B cell (primary cell): Measurements from ENCODE around the gene PLEKHN1. TPM values are rescaled to one million over a fixed set of nuclear protein-coding genes. Genes with fewer than 3 reads are reported as not detected.
"Not testable (repeated sequence)": the region's sequence is repeated elsewhere in the genome, so short reads cannot be mapped to it uniquely, and the experiment has no call there.

Experiments used
- ATAC-seq: fragments of 200-7000 bp; cut with Tn5 transposase; one replicate; pipeline ENCODE4 v1.10.0; 2021; ENCODE audit warnings: low read depth, mild to moderate bottlenecking, moderate number of reproducible peaks, moderate library complexity
- CTCF ChIA-PET: fragments of 350-600 bp; sonication (Branson Sonifier 250); formaldehyde crosslinking; loops from one replicate; lab custom pipeline; 2021; ENCODE audit warnings: antibody characterized with exemption, inconsistent platforms; lab: Charles Lee
- POLR2A ChIA-PET: fragments of 350-600 bp; sonication (Branson Sonifier 250); formaldehyde crosslinking; loops from one replicate; lab custom pipeline; 2021; ENCODE audit warnings: antibody characterized with exemption; lab: Charles Lee
- DNase-seq: peaks from one replicate; pipeline ENCODE4 v3.0.0; 2013
- H2AFZ ChIP-seq: 2 replicates; pipeline ENCODE4 v1.6.1; 2012; ENCODE audit warnings: mild to moderate bottlenecking, low read depth, low read length; ENCODE audit not compliant: insufficient read depth, poor library complexity, severe bottlenecking
- H3K27ac ChIP-seq, 2 donors: 1 replicate in 1 of 2; 2 replicates in 1 of 2; pipeline ENCODE4 v1.5.1; 2012 to 2013; ENCODE audit warnings: low read length in 2 of 2, mild to moderate bottlenecking in 2 of 2, moderate library complexity in 1 of 2
- H3K27me3 ChIP-seq, 4 experiments: fragments of 200-600 bp in 1 of 4; sonication (generic) in 1 of 4; replicated peaks in 1 of 4; 1 replicate in 2 of 4; 2 replicates in 2 of 4; pipeline versions ENCODE4 v1.6.1 to v1.7.0; 2013 to 2016; ENCODE audit warnings: low read length in 3 of 4, mild to moderate bottlenecking in 2 of 4, mixed read lengths in 1 of 4, moderate library complexity in 1 of 4; ENCODE audit not compliant: insufficient read depth in 4 of 4, control insufficient read depth in 3 of 4; ENCODE audit errors: control extremely low read depth in 1 of 4
- H3K36me3 ChIP-seq, 2 experiments: replicated peaks in 1 of 2; 1 replicate in 1 of 2; 2 replicates in 1 of 2; pipeline versions ENCODE4 v1.6.1 to v1.7.1; 2013; ENCODE audit warnings: low read length in 1 of 2; ENCODE audit not compliant: insufficient read depth in 2 of 2, control insufficient read depth in 1 of 2; ENCODE audit errors: control extremely low read depth in 1 of 2, extremely low read depth in 1 of 2
- H3K4me1 ChIP-seq, 2 donors: fragments of 200-600 bp in 1 of 2; sonication (generic) in 1 of 2; 1 replicate in 1 of 2; 2 replicates in 1 of 2; pipeline versions ENCODE4 v1.5.1 to v1.6.1; 2013 to 2017; ENCODE audit warnings: low read length in 2 of 2; ENCODE audit not compliant: control insufficient read depth in 2 of 2, insufficient read depth in 2 of 2
- H3K4me2 ChIP-seq: replicated peaks from 2 replicates; pipeline ENCODE3; 2012; ENCODE audit warnings: mild to moderate bottlenecking, low read depth, low read length; ENCODE audit not compliant: poor library complexity, severe bottlenecking
- H3K4me3 ChIP-seq, 5 experiments: fragments of 200-600 bp in 1 of 5; sonication (generic) in 1 of 5; 1 replicate in 3 of 5; 2 replicates in 2 of 5; pipeline versions ENCODE4 v1.5.1 to v1.7.0; 2011 to 2016; ENCODE audit warnings: low read length in 4 of 5, mild to moderate bottlenecking in 4 of 5, low read depth in 2 of 5, control low read depth in 1 of 5, moderate library complexity in 1 of 5; ENCODE audit not compliant: insufficient read depth in 1 of 5; ENCODE audit errors: control extremely low read depth in 1 of 5, extremely low read depth in 1 of 5
- H3K79me2 ChIP-seq: fragments of 200-600 bp; sonication (generic); one replicate; pipeline ENCODE4 v1.6.0; 2016; ENCODE audit warnings: low read length; ENCODE audit not compliant: control insufficient read depth, insufficient read depth
- H3K9ac ChIP-seq: fragments of 200-600 bp; sonication (generic); 2 replicates; pipeline ENCODE4 v1.6.1; 2017; ENCODE audit warnings: mild to moderate bottlenecking, low read length, moderate library complexity
- H3K9me3 ChIP-seq, 3 donors: one replicate each; pipeline versions ENCODE4 v1.6.1 to v1.7.1; 2013; ENCODE audit warnings: low read length in 2 of 3; ENCODE audit not compliant: control insufficient read depth in 2 of 3, insufficient read depth in 1 of 3; ENCODE audit errors: control extremely low read depth in 1 of 3
- H4K20me1 ChIP-seq: 2 replicates; pipeline ENCODE4 v1.6.0; 2012; ENCODE audit warnings: mild to moderate bottlenecking, low read length; ENCODE audit not compliant: insufficient read depth, control insufficient read depth, poor library complexity, severe bottlenecking
- H3K27ac Mint-ChIP-seq: one replicate; pipeline ENCODE4 v1.8.0; 2021; ENCODE audit warnings: mixed read lengths
- H3K27me3 Mint-ChIP-seq: one replicate; pipeline ENCODE4 v1.8.0; 2021; ENCODE audit warnings: mixed read lengths
- H3K4me1 Mint-ChIP-seq: one replicate; pipeline ENCODE4 v1.8.0; 2021; ENCODE audit warnings: mixed read lengths
- H3K4me3 Mint-ChIP-seq: one replicate; pipeline ENCODE4 v1.8.0; 2021; ENCODE audit warnings: mixed read lengths
- H3K9me3 Mint-ChIP-seq: one replicate; pipeline ENCODE4 v1.8.0; 2022; ENCODE audit warnings: mixed read lengths; ENCODE audit not compliant: insufficient read depth
- EZH2 ChIP-seq: IDR thresholded peaks from 2 replicates; pipeline ENCODE4 v1.6.1; 2012; ENCODE audit warnings: borderline replicate concordance, low read depth, mild to moderate bottlenecking, moderate library complexity, low read length; ENCODE audit not compliant: insufficient read depth, poor library complexity, severe bottlenecking
- WGBS: methylation state at CpG from one replicate; pipeline ENCODE4 v1.1.5; 2013; ENCODE audit warnings: missing lambda C conversion rate; ENCODE audit not compliant: insufficient coverage; 5-methylcytosine and 5-hydroxymethylcytosine counted together
- intact Hi-C: fragments of 100-400 bp; cut with micrococcal nuclease; formaldehyde crosslinking; loops from one replicate; pipeline ENCODE4 v1.10.0; 2022
- polyA plus RNA-seq: library from polyadenylated mRNA; depleted of rRNA; stranded (reverse); fragments of >200 nt; gene quantifications from 2 replicates; pipeline ENCODE4 v1.2.3, GENCODE V29; 2012
- total RNA-seq, 2 donors: library from RNA; stranded (reverse); fragments of 120-200 nt in 1 of 2; gene quantifications; 1 replicate in 1 of 2; 2 replicates in 1 of 2; pipeline versions ENCODE4 v1.2.3 to v1.2.4, GENCODE V29; 2013 to 2022
- TF ChIP-seq, protein P1 (sequence below): fragments of 200-600 bp; IDR thresholded peaks from one replicate; pipeline ENCODE4 v1.8.0; 2022; ENCODE audit warnings: antibody characterized with exemption, mild to moderate bottlenecking

PLEKHN1 gene
- total and polyA plus RNA-seq, 2 donors (not counting 1 experiment from before 2014, with no cell fraction given), result 0.36 to 1.1 TPM

DNA sequence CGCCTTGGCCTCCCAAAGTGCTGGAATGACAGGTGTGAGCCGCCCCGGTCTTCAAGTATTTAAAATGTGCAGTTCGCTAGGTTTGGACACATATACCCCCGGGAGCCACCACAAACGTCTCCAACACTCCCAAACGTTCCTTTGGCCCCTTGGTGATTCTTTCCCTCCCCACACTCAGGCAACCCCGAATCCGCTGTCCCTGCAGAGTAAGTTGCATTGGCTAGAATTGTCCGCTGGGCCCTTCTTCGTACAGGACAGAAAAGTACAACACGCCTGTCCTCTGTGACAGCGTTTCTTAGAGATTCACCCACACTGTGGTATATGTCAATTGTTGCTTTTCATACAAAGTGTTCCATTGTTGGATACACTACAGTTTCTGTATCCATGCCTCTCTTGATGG is 18.8 kb downstream of the PLEKHN1 start:
- H3K4me3 Mint-ChIP-seq, result no peak overlapping the region
- H3K27me3 Mint-ChIP-seq, result peaks cover 43% of the 10 kb centered on the region
- H3K27ac Mint-ChIP-seq, result no peak overlapping the region
- no peaks in the 10 kb centered on the region for H3K79me2 ChIP-seq
- H3K36me3 ChIP-seq, result no peaks in the 10 kb centered on the region
- H3K9ac ChIP-seq, result no peak overlapping the region
- H3K4me1 Mint-ChIP-seq, result no peaks in the 10 kb centered on the region
- peaks cover 0 to 3% of the 10 kb centered on the region in 2 donors for H3K4me1 ChIP-seq
- H3K9me3 ChIP-seq, result no peaks in the 10 kb centered on the region
- no peak overlapping the region for H3K4me2 ChIP-seq
- POLR2A ChIA-PET, result no interaction called here
- TF ChIP-seq EZH2, result no peak
- TF ChIP-seq, protein P1, sequence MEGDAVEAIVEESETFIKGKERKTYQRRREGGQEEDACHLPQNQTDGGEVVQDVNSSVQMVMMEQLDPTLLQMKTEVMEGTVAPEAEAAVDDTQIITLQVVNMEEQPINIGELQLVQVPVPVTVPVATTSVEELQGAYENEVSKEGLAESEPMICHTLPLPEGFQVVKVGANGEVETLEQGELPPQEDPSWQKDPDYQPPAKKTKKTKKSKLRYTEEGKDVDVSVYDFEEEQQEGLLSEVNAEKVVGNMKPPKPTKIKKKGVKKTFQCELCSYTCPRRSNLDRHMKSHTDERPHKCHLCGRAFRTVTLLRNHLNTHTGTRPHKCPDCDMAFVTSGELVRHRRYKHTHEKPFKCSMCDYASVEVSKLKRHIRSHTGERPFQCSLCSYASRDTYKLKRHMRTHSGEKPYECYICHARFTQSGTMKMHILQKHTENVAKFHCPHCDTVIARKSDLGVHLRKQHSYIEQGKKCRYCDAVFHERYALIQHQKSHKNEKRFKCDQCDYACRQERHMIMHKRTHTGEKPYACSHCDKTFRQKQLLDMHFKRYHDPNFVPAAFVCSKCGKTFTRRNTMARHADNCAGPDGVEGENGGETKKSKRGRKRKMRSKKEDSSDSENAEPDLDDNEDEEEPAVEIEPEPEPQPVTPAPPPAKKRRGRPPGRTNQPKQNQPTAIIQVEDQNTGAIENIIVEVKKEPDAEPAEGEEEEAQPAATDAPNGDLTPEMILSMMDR, result no peak
- no peak overlapping the region for H3K4me3 ChIP-seq
- CTCF ChIA-PET, result interaction anchor here (0.7 to 3.8 kb wide), 21 partner anchors 9 to 456 kb away, joined by 3 to 32 read pairs (median 6); partner anchors contain the start of genes HES4, ISG15 and PLEKHN1
- H3K27me3 ChIP-seq, result peaks cover 0 to 22% (median 0%) of the 10 kb centered on the region in 4 experiments
- H4K20me1 ChIP-seq, result no peaks in the 10 kb centered on the region
- ATAC-seq, result no peak
- H3K27ac ChIP-seq, result no peak overlapping the region
- 75% methylated on average over 13 of the region's 13 CpGs for WGBS
- H2AFZ ChIP-seq, result no peak overlapping the region
- DNase-seq, result no peak
- no peaks in the 10 kb centered on the region for H3K9me3 Mint-ChIP-seq
- intact Hi-C loops, result loop anchor here (2.0 kb wide), 1 partner anchor 306 kb away; no protein-coding TSS in a partner anchor

DNA sequence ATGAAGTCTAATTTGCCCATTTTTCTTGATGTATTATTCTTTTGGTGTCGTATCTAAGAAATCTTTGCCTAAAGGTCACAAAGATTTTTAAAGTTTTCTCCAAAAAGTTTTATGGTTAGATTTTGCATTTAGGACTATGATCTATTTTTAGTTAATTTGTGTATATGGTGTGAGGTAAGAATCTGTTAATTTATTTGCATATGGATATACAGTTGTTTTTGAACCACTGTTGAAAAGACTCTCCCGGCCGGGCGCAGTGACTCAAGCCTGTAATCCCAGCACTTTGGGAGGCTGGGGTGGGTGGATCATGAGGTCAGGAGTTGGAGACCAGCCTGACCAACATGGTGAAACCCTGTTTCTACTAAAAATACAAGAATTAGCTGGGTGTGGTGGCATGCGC is 21.8 kb downstream of the PLEKHN1 start:
- H2AFZ ChIP-seq, H3K27ac ChIP-seq, H3K4me1 Mint-ChIP-seq, intact Hi-C loops, ATAC-seq, H3K9ac ChIP-seq, H3K27ac Mint-ChIP-seq, POLR2A ChIA-PET, H3K4me3 ChIP-seq, H3K4me1 ChIP-seq, H3K9me3 Mint-ChIP-seq, H4K20me1 ChIP-seq, H3K4me3 Mint-ChIP-seq, H3K36me3 ChIP-seq, H3K79me2 ChIP-seq, DNase-seq, H3K4me2 ChIP-seq: not testable (repeated sequence)
- 87% methylated on average over 3 of the region's 5 CpGs for WGBS
- Histone ChIP-seq H3K9me3 (peaks cover 0 to 14% (median 3%) of the 10 kb centered on the region in 3 donors), H3K27me3 (peaks cover 0 to 18% (median 0%) of the 10 kb centered on the region in 4 experiments)
- CTCF ChIA-PET, result interaction anchor here (0.9 kb wide), 1 partner anchor 14 kb away, joined by 3 read pairs; no protein-coding TSS in a partner anchor
- peaks cover 55% of the 10 kb centered on the region for H3K27me3 Mint-ChIP-seq

DNA sequence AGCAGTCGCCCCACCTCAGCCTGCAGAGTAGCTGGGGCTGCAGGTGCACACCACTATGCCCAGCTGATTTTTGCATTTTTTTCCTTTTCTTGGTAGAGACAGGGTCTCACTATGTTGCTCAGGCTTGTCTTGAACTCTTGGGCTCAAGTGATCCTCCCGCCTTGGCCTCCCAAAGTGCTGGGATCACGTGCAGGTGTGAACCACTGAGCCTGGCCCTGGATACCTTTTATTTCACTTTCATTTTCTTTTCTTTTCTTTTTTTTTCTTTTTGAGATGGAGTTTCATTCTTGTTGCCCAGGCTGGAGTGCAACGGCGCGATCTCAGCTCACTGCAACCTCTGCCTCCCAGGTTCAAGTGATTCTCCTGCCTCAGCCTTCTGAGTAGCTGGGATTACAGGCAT is 25.0 kb downstream of the PLEKHN1 start:
- WGBS, result 86% methylated on average over 2 of the region's 6 CpGs
- H3K4me3 Mint-ChIP-seq, H4K20me1 ChIP-seq, H3K27ac ChIP-seq, H3K36me3 ChIP-seq, H3K4me1 ChIP-seq, H3K4me2 ChIP-seq, H3K79me2 ChIP-seq, H3K9me3 Mint-ChIP-seq, ATAC-seq, H2AFZ ChIP-seq, H3K4me3 ChIP-seq, intact Hi-C loops, H3K4me1 Mint-ChIP-seq, H3K27ac Mint-ChIP-seq, H3K9ac ChIP-seq, CTCF ChIA-PET, DNase-seq, POLR2A ChIA-PET: not testable (repeated sequence)
- Histone ChIP-seq H3K9me3 (peaks cover 0 to 22% (median 3%) of the 10 kb centered on the region in 3 donors), H3K27me3 (peaks cover 0 to 29% (median 0%) of the 10 kb centered on the region in 4 experiments)
- H3K27me3 Mint-ChIP-seq, result peaks cover 48% of the 10 kb centered on the region
